ENCODE measurements around the gene GLS2.

DNA sequence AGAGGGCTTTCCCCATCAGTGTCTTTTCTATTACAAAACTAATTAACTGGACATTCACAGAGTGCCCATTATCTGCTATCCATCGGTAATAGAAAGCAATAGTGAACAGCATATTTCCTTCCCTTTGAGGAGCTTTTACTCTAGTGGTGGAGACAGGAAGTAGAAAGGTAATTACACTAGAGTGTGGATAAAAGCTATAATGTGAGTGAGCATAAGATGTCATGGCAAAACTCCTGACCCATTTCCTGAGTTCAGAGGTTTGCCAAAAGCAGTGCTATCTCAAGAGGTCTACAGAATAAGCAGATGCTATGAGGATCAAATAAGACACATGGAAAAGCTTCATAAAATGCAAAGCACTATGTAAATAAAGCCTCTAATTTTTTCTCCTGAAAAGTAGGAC, 62.8 kb downstream of the GLS2 start:
- TF ChIP-seq L3MBTL2 (conservative IDR thresholded peaks at IDR 0.05) (no peak), LEF1 (IDR thresholded peaks at IDR 0.05; ENCODE audit: borderline replicate concordance) (no peak), FOXM1 (IDR thresholded peaks at IDR 0.05; ENCODE audit: borderline replicate concordance) (no peak), BHLHE40 (IDR thresholded peaks at IDR 0.05; ENCODE audit: borderline replicate concordance) (no peak), FOXK2 (IDR thresholded peaks at IDR 0.05) (no peak), NFRKB (IDR thresholded peaks at IDR 0.05) (no peak), SP1 (IDR thresholded peaks at IDR 0.05) (no peak), CTBP1 (IDR thresholded peaks at IDR 0.05; ENCODE audit: borderline replicate concordance) (no peak)
